Measurements from ENCODE around the gene AK3. TPM values are rescaled to one million over a fixed set of nuclear protein-coding genes. Genes with fewer than 3 reads are reported as not detected.

The AK3 gene
- total and polyA plus RNA-seq, 9 of the 15 experiments (the other 6 are each of a cell fraction or from before 2014, with no cell fraction given): 12.2 to 78.6 (median 41.8) TPM

- TF ChIP-seq RREB1 (CRISPR knock-in tag; IDR thresholded peaks at IDR 0.05) (0 out of 2 replicates have a peak, but pooled peaks have one; percentile 17), RB1 (IDR thresholded peaks at IDR 0.05; ENCODE audit: low read depth) (peak; percentile 75; the same call in 1 of the 2 replicates), OTX1 (CRISPR knock-in tag; IDR thresholded peaks at IDR 0.05) (no peak), ERF (CRISPR knock-in tag; IDR thresholded peaks at IDR 0.05) (peak; percentile 83; the same call in 1 of the 2 replicates), ZFP91 (CRISPR knock-in tag; IDR thresholded peaks at IDR 0.05) (no peak), ZBTB43 (CRISPR knock-in tag; IDR thresholded peaks at IDR 0.05) (0 out of 2 replicates have a peak, but pooled peaks have one; percentile 56), SP2 (IDR thresholded peaks at IDR 0.05; ENCODE audit: extremely low read depth, low read depth, low read length, poor library complexity, severe bottlenecking) (no peak), NFATC3 (IDR thresholded peaks at IDR 0.05) (no peak), NR2C2 (CRISPR knock-in tag; IDR thresholded peaks at IDR 0.05) (no peak), NR2C2 (tag; IDR thresholded peaks at IDR 0.05) (no peak), TAF1 (IDR thresholded peaks at IDR 0.05; ENCODE audit: control insufficient read depth, extremely low read depth, insufficient read depth, low read length, severe bottlenecking) (peak; percentile 85), ZBTB1 (CRISPR knock-in tag; IDR thresholded peaks at IDR 0.05; ENCODE audit: borderline replicate concordance, low read depth) (peak; percentile 66; the same call in 1 of the 2 replicates), TAF9B (IDR thresholded peaks at IDR 0.05; ENCODE audit: partially characterized antibody) (no peak), VEZF1 (CRISPR knock-in tag; IDR thresholded peaks at IDR 0.05) (peak; percentile 75), PCBP2 (IDR thresholded peaks at IDR 0.05; ENCODE audit: low read depth, low read length, poor library complexity, severe bottlenecking) (no peak)
Measured at GRCh38 chr9:4740638-4741364, at the start of gene AK3 (continued).

Measured in K562 (cell line).